AG08395 (cell line): Measurements from ENCODE around the gene MEX3B.

Experiments used
- DNase-seq: peaks from one replicate; pipeline ENCODE4 v3.0.0; 2012; ENCODE audit warnings: mixed read lengths, low spot score

MEX3B gene

GRCh38 chr15:82045892-82046665, at the start of gene MEX3B:
Gene MEX3B, minus strand, starts transcription at chr15:82046018. Its CDS starts 313 bp downstream, at chr15:82045705.
- peak; percentile 95 for DNase-seq

- no peak for DNase-seq
These were observed 48.0 kb upstream of the MEX3B start for GRCh38 chr15:82093774-82094211.

GRCh38 chr15:82093325-82093724, 47.5 kb upstream of the MEX3B start:
- no peak for DNase-seq

GRCh38 chr15:82091636-82092140, 45.9 kb upstream of the MEX3B start:
- DNase-seq = no peak

GRCh38 chr15:82086243-82086995, 40.6 kb upstream of the MEX3B start:
- DNase-seq = no peak

- DNase-seq = peak; percentile 96
These were observed 36.3 kb upstream of the MEX3B start for GRCh38 chr15:82081914-82082762.

- DNase-seq = no peak
These were observed 35.0 kb upstream of the MEX3B start for GRCh38 chr15:82080774-82081173.

- no peak for DNase-seq
These were observed 33.9 kb upstream of the MEX3B start for GRCh38 chr15:82079736-82080135.

GRCh38 chr15:82074610-82075009, 28.8 kb upstream of the MEX3B start:
- no peak for DNase-seq

- DNase-seq = no peak
These were observed 27.2 kb upstream of the MEX3B start for GRCh38 chr15:82072926-82073537.

- DNase-seq = no peak
These were observed 20.6 kb upstream of the MEX3B start for GRCh38 chr15:82066455-82066854.

GRCh38 chr15:82064824-82065223, 19.0 kb upstream of the MEX3B start:
- no peak for DNase-seq

- DNase-seq = no peak
These were observed 16.9 kb upstream of the MEX3B start for GRCh38 chr15:82062479-82063454.

- DNase-seq = no peak
These were observed 15.0 kb upstream of the MEX3B start for GRCh38 chr15:82060817-82061216.

GRCh38 chr15:82058517-82059204, 12.8 kb upstream of the MEX3B start:
- no peak for DNase-seq

GRCh38 chr15:82058026-82058425, 12.2 kb upstream of the MEX3B start:
- DNase-seq = no peak

- no peak for DNase-seq
These were observed 11.4 kb upstream of the MEX3B start for GRCh38 chr15:82056958-82057823.

GRCh38 chr15:82052751-82053150, 6.9 kb upstream of the MEX3B start:
- DNase-seq = no peak

GRCh38 chr15:82051664-82052063, 5.8 kb upstream of the MEX3B start:
- DNase-seq = no peak
